C4-2B (cell line): ENCODE results near the gene EFCC1.

Experiments
- CTCF ChIP-seq: fragments of 450-650 bp; conservative IDR thresholded peaks from 2 replicates; pipeline ENCODE4 v1.5.1; 2017; ENCODE audit warnings: mild to moderate bottlenecking
- ZFX ChIP-seq: fragments of 450-650 bp; IDR thresholded peaks from 2 replicates; pipeline ENCODE4 v1.6.1; 2017

DNA sequence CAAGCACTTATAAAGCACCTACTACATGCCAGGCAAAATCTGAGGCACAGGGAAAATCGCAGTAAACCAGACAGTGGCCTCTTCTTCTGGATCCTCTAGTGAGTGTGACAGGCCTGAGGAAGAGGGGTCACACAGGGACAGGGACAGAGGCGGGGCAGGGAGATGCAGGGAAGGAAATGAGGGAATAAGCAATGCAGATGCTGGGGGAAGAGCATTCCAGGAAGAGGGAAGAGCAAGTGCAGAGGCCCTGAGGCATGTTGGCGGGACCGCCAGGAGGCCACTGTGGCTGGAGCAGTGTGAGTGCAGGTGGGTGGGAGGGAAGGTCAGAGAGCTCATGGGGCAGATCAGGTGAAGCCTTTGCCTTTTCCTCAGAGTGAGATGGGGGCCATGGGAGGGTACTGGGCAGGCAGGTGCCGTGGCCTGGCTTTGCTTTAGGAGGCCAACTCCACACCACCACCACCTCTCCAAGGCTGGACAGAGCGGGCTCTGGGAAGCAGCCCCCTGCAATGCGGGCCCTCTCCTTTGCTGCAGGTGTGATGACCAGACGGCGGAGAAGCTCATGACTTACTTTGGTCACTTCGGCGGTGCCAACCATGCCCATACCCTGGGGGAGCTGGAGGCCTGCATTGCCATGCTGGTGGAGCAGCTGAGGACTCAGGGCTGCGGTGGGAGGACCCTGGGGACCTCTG lies 32.7 kb downstream of the EFCC1 start:
- TF ChIP-seq ZFX = no peak
- TF ChIP-seq CTCF = no peak
